GM19035 (cell line): ENCODE measurements around the gene ZNF878.

Experiments
- ATAC-seq: cut with Tn5 transposase; IDR thresholded peaks from one replicate; pipeline ENCODE4 v1.9.1; 2021; ENCODE audit not compliant: unreplicated experiment

Gene ZNF878

DNA sequence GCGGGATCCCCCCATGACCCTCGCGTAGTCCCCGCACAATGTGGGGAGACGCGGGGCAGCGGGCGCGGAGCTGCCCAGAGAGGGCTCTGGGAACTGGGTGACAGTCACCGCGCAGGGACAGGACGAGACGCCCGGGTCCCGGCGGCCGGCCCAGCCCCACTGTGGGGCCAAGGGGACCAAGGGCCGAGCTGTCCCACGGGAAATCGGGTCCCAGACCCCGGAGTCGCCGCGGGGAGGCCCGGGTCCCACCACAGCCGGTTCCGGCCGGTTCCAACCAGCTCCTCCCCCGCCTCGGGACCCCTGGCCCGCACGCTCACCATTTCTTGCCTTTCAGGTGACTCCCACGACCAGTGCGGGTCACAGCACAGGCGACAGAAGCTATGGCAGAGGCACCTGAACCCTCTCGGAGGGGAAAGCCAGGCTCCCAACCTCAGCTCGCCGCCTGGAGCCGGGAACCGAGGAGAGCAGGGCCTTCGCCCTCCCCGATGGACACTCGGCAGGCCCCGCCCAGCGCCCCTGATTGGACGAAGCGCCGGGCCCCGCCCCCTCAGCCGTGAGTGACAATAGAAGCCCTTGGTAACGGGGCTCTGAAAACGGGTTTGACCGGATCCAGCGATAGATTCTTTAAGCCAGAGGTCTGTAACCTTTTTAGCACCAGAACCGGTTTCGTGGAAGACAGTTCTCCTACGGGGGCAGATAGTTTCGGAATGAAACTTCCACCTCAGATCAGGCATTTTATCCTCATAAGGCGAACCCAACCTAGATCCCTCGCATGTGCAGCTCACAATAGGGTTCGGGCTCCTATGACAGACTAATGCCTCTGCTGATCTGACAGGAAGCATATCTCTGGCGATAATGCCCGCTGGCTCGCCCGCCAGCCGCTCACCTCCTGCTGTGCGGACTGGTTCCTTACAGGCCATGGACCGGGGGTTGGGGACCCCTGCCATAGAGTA is 17.3 kb downstream of the ZNF878 start, which contains the start of gene ZNF433:
ZNF433 (minus strand) TSS at position 460 of the 953 bp plus-strand sequence; CDS start at position 320, 140 bp downstream.
- peak; percentile 53 for ATAC-seq

DNA sequence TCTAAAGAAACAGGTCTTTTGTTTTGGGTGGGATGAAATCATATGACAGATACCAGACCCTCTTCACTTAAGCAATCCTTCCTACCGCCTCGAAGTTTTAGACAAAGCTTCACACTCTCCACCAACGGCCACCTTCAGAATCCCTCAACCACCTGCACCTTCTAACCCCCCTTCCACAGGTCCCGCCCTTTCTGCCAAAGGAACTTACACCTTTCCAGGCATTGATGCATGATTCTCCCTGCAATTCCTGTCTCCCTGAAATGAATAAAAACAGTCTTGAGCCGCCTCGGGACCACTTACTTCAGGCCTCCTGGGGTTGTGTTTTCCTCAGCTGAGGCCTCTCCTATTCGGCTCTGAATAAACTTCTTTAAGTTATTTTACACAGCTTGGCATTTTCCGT is 18.1 kb downstream of the ZNF878 start:
- ATAC-seq, result no peak

DNA sequence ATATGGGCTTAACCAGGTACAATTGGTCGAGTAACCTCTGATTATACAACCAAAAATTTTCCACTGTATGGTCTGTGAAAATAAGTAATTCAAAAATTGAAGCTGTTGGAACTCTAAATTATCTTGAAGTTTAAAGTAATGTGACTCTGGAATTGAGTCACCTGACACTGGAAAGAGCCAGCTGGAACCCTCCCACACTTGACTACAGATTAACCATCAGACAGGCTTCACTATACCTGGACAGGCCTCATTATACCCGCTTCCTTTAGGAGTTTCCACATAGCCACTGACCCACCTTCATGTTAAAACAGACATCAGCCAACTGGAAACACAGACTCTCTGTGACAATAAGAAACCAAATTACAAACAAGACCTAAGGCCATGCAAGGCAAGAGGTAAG is 18.6 kb downstream of the ZNF878 start:
- no peak for ATAC-seq

DNA sequence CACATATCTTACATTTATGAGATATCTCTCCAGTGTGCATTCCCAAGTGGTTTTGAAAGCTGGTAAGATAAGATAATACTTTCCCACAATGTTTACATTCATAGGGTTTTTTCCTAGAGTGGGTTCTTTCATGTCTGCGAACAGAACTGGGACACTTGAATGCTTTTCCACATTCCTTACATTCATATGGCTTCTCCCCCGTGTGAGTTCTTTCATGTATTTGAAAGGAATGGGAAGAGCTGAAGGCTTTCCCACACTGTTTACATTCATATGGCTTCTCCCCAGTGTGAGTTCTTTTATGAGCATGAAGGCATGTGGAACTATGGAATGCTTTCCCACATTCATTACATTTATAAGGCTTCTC is 37.0 kb downstream of the ZNF878 start:
- no peak for ATAC-seq

DNA sequence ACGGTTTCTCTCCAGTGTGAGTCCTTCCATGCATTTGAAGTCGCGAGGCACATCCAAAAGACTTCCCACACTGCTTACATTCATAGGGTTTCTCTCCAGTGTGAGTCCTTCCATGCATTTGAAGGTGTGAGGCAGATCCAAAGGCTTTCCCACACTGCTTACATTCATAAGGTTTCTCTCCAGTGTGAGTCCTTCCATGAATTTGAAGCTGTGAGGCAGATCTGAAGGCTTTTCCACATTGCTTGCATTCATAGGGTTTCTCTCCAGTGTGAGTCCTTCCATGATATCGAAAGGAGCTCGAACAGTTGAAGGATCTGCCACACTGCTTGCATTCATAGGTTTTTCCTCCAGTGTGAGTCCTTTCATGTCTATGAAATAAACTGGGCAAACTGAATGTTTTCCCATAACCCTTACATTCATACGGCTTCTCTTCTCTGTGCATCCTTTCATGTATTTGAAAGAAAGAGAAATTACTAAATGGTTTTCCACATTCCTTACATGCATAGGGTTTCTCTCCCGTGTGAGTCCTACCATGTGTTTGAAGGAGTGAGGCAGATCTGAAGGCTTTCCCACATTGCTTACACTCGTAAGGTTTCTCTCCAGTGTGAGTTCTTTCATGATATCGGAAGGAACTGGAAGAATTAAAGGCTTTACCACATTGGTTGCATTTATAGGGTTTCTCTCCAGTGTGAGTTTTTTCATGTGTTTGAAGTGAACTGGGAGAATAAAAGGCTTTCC is 37.6 kb downstream of the ZNF878 start:
- no peak for ATAC-seq

DNA sequence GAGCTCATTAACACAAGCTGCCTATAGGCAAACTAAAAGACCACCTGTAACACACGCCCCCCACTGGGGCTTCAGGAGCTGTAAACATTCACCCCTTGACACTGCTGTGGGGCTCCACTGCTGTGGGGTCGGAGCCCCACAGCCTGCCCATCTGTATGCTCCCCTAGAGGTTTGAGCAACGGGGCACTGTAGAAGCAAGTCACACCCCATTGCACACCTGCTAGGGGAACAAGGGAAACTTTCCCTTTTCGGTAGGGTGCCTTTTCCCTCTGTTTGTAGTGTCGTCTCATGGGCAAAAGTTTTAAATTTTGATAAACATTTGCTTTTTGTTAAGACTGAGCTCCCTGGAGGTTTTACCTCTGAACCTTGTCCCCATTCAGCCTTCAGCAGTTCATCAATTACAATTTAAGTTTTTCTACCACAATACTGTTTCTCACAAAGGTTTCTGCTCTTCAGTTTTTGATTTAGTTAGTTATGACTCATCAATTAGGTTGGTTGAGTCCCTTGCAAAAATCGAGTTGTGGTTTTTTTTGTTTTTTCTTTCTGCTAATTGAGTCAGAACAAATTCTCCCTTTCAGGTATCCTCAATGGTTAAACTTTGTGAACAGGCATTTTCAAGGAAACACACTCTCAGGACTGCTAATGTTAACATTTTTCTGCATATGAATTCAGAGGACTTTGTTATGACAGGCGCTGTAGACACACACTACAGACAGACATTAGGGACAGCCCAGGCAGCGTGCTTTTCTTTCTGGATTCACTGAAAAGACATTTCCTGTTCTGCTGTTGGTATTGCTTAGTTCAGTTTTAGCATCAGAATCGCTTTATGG is 52.4 kb downstream of the ZNF878 start:
- no peak for ATAC-seq

DNA sequence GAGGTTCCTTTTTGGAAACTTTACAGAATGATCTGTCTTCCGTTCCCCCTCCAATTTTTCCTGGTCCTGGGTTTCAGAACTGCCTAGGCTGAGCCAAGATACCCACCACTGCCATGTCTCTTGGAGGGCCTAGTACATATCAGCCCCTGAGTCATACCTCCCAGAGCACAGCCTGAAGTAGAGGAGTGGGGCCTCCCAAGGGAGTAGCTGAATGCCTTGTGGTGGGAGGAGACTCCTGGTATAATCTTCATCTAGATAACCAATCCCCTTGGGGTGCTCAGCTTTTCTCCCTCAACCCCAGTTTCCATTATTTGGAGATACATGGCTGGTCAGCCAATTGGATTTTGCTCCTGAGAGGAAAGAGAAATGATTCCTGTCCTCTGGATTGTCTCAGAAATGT is 57.6 kb downstream of the ZNF878 start:
- ATAC-seq, result no peak
